HepG2 (cell line): ENCODE results near the gene C2orf92. TPM values are rescaled to one million over a fixed set of nuclear protein-coding genes. Genes with fewer than 3 reads are reported as not detected.

Experiments
- CCAR2 ChIP-seq: fragments of 200-400 bp; formaldehyde crosslinking; optimal IDR thresholded peaks from 2 replicates; pipeline ENCODE3; 2018; ENCODE audit warnings: low read depth, mild to moderate bottlenecking, low read length, moderate library complexity
- CENPT ChIP-seq: sonication (generic); formaldehyde crosslinking; IDR thresholded peaks from 2 replicates; pipeline ENCODE4 v1.8.0; 2022; ENCODE audit warnings: low read depth, mild to moderate bottlenecking, moderate library complexity, missing genetic modification reagents
- ELF3 ChIP-seq: IDR thresholded peaks from 2 replicates; pipeline ENCODE4 v1.6.1; 2016; ENCODE audit warnings: missing genetic modification reagents, missing compliant biosample characterization
- EZH2 ChIP-seq: conservative IDR thresholded peaks from 2 replicates; pipeline ENCODE4 v1.6.1; 2012; ENCODE audit warnings: mild to moderate bottlenecking, low read depth, low read length, moderate library complexity
- GATAD1 ChIP-seq: IDR thresholded peaks from 2 replicates; pipeline ENCODE4 v1.6.1; 2016; ENCODE audit warnings: missing genetic modification reagents, missing compliant biosample characterization
- HNRNPUL1 ChIP-seq: fragments of 200-400 bp; formaldehyde crosslinking; IDR thresholded peaks from 2 replicates; pipeline ENCODE4 v1.6.1; 2017; ENCODE audit warnings: low read depth, mild to moderate bottlenecking, low read length, moderate library complexity
- HOXA5 ChIP-seq: sonication (generic); formaldehyde crosslinking; IDR thresholded peaks from 2 replicates; pipeline ENCODE4 v1.4.0; 2020; ENCODE audit warnings: missing genetic modification reagents
- HOXA9 ChIP-seq: sonication (generic); formaldehyde crosslinking; IDR thresholded peaks from 2 replicates; pipeline ENCODE4 v1.8.1; 2022; ENCODE audit warnings: missing genetic modification reagents, mild to moderate bottlenecking, moderate library complexity, borderline replicate concordance
- HOXD1 ChIP-seq: sonication (generic); formaldehyde crosslinking; IDR thresholded peaks from 2 replicates; pipeline ENCODE4 v1.5.0; 2020; ENCODE audit warnings: missing genetic modification reagents
- JUN ChIP-seq: sonication (generic); formaldehyde crosslinking; IDR thresholded peaks from 2 replicates; pipeline ENCODE4 v1.4.0; 2020; ENCODE audit warnings: mild to moderate bottlenecking, missing genetic modification reagents
- KDM4B ChIP-seq: sonication (generic); formaldehyde crosslinking; IDR thresholded peaks from 2 replicates; pipeline ENCODE4 v1.4.0; 2020; ENCODE audit warnings: missing genetic modification reagents
- MATR3 ChIP-seq: sonication (generic); formaldehyde crosslinking; IDR thresholded peaks from 2 replicates; pipeline ENCODE4 v1.4.0; 2020; ENCODE audit warnings: missing genetic modification reagents
- MEIS2 ChIP-seq: sonication (generic); formaldehyde crosslinking; IDR thresholded peaks from 2 replicates; pipeline ENCODE4 v1.9.0; 2021; ENCODE audit warnings: mild to moderate bottlenecking, missing genetic modification reagents
- MXD4 ChIP-seq: IDR thresholded peaks from 2 replicates; pipeline ENCODE4 v1.6.1; 2016; ENCODE audit warnings: mild to moderate bottlenecking, missing biosample characterization, missing genetic modification reagents
- MXI1 ChIP-seq: IDR thresholded peaks from 3 replicates; pipeline ENCODE4 v1.6.1; 2012; ENCODE audit warnings: low read depth, low read length, inconsistent platforms, borderline replicate concordance
- RBFOX2 ChIP-seq: fragments of 200-400 bp; formaldehyde crosslinking; IDR thresholded peaks from 2 replicates; pipeline ENCODE4 v1.6.1; 2017; ENCODE audit warnings: low read depth, mild to moderate bottlenecking, low read length
- WIZ ChIP-seq: sonication (generic); formaldehyde crosslinking; IDR thresholded peaks from 2 replicates; pipeline ENCODE4 v1.5.1; 2020; ENCODE audit warnings: mild to moderate bottlenecking, missing genetic modification reagents
- ZFP62 ChIP-seq: sonication (generic); formaldehyde crosslinking; IDR thresholded peaks from 2 replicates; pipeline ENCODE4 v1.4.0; 2020; ENCODE audit warnings: missing genetic modification reagents
- ZNF101 ChIP-seq: sonication (generic); formaldehyde crosslinking; IDR thresholded peaks from 2 replicates; pipeline ENCODE4 v1.4.0; 2020; ENCODE audit warnings: mild to moderate bottlenecking, low read depth, missing genetic modification reagents, borderline replicate concordance
- ZNF326 ChIP-seq: sonication (generic); formaldehyde crosslinking; IDR thresholded peaks from 2 replicates; pipeline ENCODE4 v1.4.0; 2020; ENCODE audit warnings: missing genetic modification reagents, borderline replicate concordance
- ZNF556 ChIP-seq: sonication (generic); formaldehyde crosslinking; IDR thresholded peaks from 2 replicates; pipeline ENCODE4 v1.4.0; 2020; ENCODE audit warnings: mild to moderate bottlenecking, missing genetic modification reagents, borderline replicate concordance
- ZNF557 ChIP-seq: sonication (generic); formaldehyde crosslinking; IDR thresholded peaks from 2 replicates; pipeline ENCODE4 v1.4.0; 2020; ENCODE audit warnings: missing genetic modification reagents
- ZNF660 ChIP-seq: sonication (generic); formaldehyde crosslinking; IDR thresholded peaks from 2 replicates; pipeline ENCODE4 v1.5.1; 2020; ENCODE audit warnings: mild to moderate bottlenecking, low read depth, missing genetic modification reagents, borderline replicate concordance
- ZNF773 ChIP-seq: sonication (generic); formaldehyde crosslinking; IDR thresholded peaks from 2 replicates; pipeline ENCODE4 v1.4.0; 2020; ENCODE audit warnings: missing genetic modification reagents, borderline replicate concordance
- ZNF776 ChIP-seq: sonication (generic); formaldehyde crosslinking; IDR thresholded peaks from 2 replicates; pipeline ENCODE4 v1.4.0; 2020; ENCODE audit warnings: mild to moderate bottlenecking, missing genetic modification reagents
- ZNF780A ChIP-seq: sonication (generic); formaldehyde crosslinking; IDR thresholded peaks from 2 replicates; pipeline ENCODE4 v1.8.0; 2022; ENCODE audit warnings: mild to moderate bottlenecking, missing genetic modification reagents, moderate library complexity
- ZNF816 ChIP-seq: sonication (generic); formaldehyde crosslinking; IDR thresholded peaks from 2 replicates; pipeline ENCODE4 v1.8.0; 2022; ENCODE audit warnings: missing genetic modification reagents, mild to moderate bottlenecking, borderline replicate concordance
- polyA plus RNA-seq, 8 experiments: library from polyadenylated mRNA; depleted of rRNA in 3 of 8; stranded (reverse) in 7 of 8; unstranded in 1 of 8; fragments of >200 nt; fragmentation: Illumina TruSeq in 4 of 8; extraction: Trizol in 4 of 8; gene quantifications; 2 replicates each; pipeline versions ENCODE4 v1.2.1 to v1.2.3, GENCODE V29; 2011 to 2016; ENCODE audit warnings: low read depth in 4 of 8, missing spikeins in 1 of 8, mixed read lengths in 1 of 8; ENCODE audit not compliant: insufficient read depth in 1 of 8
- total RNA-seq, 5 experiments: library from RNA; depleted of rRNA; stranded (reverse); fragments of >200 nt; fragmentation: Illumina TruSeq; extraction: Trizol; gene quantifications; 2 replicates each; pipeline ENCODE4 v1.2.3, GENCODE V29; 2016; ENCODE audit warnings: low read depth in 1 of 5
- TF ChIP-seq, protein P1 (sequence below), 2 experiments: fragments of 450-650 bp in 1 of 2; sonication (generic) in 1 of 2; formaldehyde crosslinking; IDR thresholded peaks; 2 replicates each; pipeline versions ENCODE4 v1.5.0 to v1.8.0; 2020 to 2022; ENCODE audit warnings: mild to moderate bottlenecking in 1 of 2, missing genetic modification reagents in 1 of 2
- TF ChIP-seq, protein P2 (sequence below): sonication (generic); formaldehyde crosslinking; IDR thresholded peaks from 2 replicates; pipeline ENCODE4 v1.4.0; 2020; ENCODE audit warnings: missing genetic modification reagents, low read depth, mild to moderate bottlenecking, borderline replicate concordance
- TF ChIP-seq, protein P3 (sequence below): fragments of 450-650 bp; IDR thresholded peaks from 2 replicates; pipeline ENCODE4 v1.6.1; 2016

The C2orf92 gene
- total and polyA plus RNA-seq, 2 of the 13 experiments (the other 11 are each of a cell fraction or from before 2014, with no cell fraction given): 4.9 to 5.0 TPM

DNA sequence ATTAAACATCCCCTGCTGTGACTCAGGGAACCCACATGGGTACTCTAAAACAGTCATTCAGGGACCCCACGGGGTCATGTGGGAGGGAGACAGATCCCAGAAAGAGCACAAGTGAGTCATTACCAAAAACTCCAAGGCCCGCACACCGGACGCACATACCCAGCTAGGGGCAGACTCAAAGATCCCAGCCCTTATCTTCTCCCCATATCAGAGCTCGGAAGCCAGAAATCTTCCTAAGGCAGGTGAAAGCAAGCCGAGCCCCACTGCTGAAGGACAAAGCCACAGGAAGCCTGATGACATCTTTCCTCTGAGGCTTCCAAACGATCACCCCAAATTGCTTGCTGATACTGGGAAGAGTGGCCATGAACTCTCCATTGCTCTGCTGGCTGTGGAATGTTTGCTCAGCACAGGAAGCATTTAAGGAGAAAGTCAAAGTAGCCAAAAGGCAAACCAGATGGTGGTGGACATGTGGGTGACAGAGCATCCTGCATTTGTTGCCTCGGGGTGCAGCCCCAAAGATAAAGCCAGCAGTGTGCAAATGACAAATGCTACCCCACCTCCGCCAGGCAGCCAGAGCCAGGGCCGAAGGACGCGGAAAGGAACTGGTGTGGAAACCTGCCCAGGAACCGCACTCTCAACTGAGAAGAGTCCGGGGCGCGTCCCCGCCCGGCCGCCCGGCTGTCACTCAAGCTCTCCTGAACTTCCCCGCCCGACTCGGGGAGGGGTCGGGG is 6.5 kb upstream of the C2orf92 start (continued):
- TF ChIP-seq CCAR2: no peak
- TF ChIP-seq, protein P1, sequence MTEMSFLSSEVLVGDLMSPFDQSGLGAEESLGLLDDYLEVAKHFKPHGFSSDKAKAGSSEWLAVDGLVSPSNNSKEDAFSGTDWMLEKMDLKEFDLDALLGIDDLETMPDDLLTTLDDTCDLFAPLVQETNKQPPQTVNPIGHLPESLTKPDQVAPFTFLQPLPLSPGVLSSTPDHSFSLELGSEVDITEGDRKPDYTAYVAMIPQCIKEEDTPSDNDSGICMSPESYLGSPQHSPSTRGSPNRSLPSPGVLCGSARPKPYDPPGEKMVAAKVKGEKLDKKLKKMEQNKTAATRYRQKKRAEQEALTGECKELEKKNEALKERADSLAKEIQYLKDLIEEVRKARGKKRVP (CRISPR knock-in tag; IDR thresholded peaks at IDR 0.05): no peak
- no peak for TF ChIP-seq ZNF816 (CRISPR knock-in tag)
- TF ChIP-seq HOXA9 (CRISPR knock-in tag): no peak
- TF ChIP-seq ZNF780A: no peak
- TF ChIP-seq MATR3: no peak
- TF ChIP-seq MEIS2 (CRISPR knock-in tag): peak; percentile 73
- 0 out of 2 replicates have a peak, but pooled peaks have one; percentile 55 for TF ChIP-seq HOXD1 (CRISPR knock-in tag)
- TF ChIP-seq RBFOX2: no peak
- no peak for TF ChIP-seq ZNF660 (CRISPR knock-in tag)
- peak; percentile 26; the same call in 1 of the 3 replicates for TF ChIP-seq MXI1
- TF ChIP-seq HOXA5 (CRISPR knock-in tag): no peak; the same call in 1 of the 2 replicates
- no peak for TF ChIP-seq HNRNPUL1
- TF ChIP-seq JUN (CRISPR knock-in tag): no peak
- TF ChIP-seq, protein P2, sequence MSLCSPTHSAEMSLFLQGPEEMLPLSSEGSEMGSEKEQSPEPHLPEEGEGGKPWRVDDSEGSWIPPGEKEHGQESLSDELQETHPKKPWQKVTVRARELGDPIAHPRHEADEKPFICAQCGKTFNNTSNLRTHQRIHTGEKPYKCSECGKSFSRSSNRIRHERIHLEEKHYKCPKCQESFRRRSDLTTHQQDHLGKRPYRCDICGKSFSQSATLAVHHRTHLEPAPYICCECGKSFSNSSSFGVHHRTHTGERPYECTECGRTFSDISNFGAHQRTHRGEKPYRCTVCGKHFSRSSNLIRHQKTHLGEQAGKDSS (CRISPR knock-in tag): no peak
- no peak for TF ChIP-seq ZFP62 (CRISPR knock-in tag)
- 0 out of 2 replicates have a peak, but pooled peaks have one; percentile 36 for TF ChIP-seq CENPT (CRISPR knock-in tag)
- no peak for TF ChIP-seq ZNF556 (CRISPR knock-in tag)
- TF ChIP-seq ZNF101 (CRISPR knock-in tag): no peak
- TF ChIP-seq ZNF557 (CRISPR knock-in tag): 0 out of 2 replicates have a peak, but pooled peaks have one; percentile 28
- TF ChIP-seq ELF3 (CRISPR knock-in tag): peak; percentile 57; the same call in 1 of the 2 replicates
- no peak for TF ChIP-seq ZNF773 (CRISPR knock-in tag)
- TF ChIP-seq WIZ (CRISPR knock-in tag): no peak; the same call in 1 of the 2 replicates
- no peak for TF ChIP-seq KDM4B (CRISPR knock-in tag)
- TF ChIP-seq, protein P3, sequence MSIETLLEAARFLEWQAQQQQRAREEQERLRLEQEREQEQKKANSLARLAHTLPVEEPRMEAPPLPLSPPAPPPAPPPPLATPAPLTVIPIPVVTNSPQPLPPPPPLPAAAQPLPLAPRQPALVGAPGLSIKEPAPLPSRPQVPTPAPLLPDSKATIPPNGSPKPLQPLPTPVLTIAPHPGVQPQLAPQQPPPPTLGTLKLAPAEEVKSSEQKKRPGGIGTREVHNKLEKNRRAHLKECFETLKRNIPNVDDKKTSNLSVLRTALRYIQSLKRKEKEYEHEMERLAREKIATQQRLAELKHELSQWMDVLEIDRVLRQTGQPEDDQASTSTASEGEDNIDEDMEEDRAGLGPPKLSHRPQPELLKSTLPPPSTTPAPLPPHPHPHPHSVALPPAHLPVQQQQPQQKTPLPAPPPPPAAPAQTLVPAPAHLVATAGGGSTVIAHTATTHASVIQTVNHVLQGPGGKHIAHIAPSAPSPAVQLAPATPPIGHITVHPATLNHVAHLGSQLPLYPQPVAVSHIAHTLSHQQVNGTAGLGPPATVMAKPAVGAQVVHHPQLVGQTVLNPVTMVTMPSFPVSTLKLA: no peak
- TF ChIP-seq ZNF776 (CRISPR knock-in tag): no peak
- no peak for TF ChIP-seq ZNF326 (CRISPR knock-in tag)
- peak; percentile 67 for TF ChIP-seq GATAD1 (CRISPR knock-in tag)
- no peak; the same call in 1 of the 2 replicates for TF ChIP-seq MXD4 (CRISPR knock-in tag)
- no peak for TF ChIP-seq EZH2
